ENCODE measurements around the gene RIMBP2. TPM values are rescaled to one million over a fixed set of nuclear protein-coding genes. Genes with fewer than 3 reads are reported as not detected.

Gene RIMBP2
- total and polyA plus RNA-seq, 2 experiments from 2014 or later: 0.31 to 0.37 TPM

GRCh38 chr12:130665753-130666152, 50.3 kb downstream of the RIMBP2 start:
- Histone ChIP-seq H4K20me1 (replicated peaks; ENCODE audit: insufficient read depth) (no peaks in the 10 kb centered on the region), H3K27me3 (ENCODE audit: insufficient read depth) (no peaks in the 10 kb centered on the region), H3K9me2 (ENCODE audit: insufficient read depth) (no peaks in the 10 kb centered on the region), H2AFZ (no peak overlapping the region), H3K79me2 (replicated peaks; ENCODE audit: insufficient read depth) (no peaks in the 10 kb centered on the region), H3K4me2 (no peak overlapping the region), H3K4me3 (no peak overlapping the region), H3K27ac (ENCODE audit: low read depth) (no peak overlapping the region), H3K36me3 (ENCODE audit: insufficient read depth) (no peaks in the 10 kb centered on the region), H3K4me1 (ENCODE audit: insufficient read depth) (no peaks in the 10 kb centered on the region), H3F3A (replicated peaks; ENCODE audit: low read depth) (no peaks in the 10 kb centered on the region)
- H3K9me3 Mint-ChIP-seq: peaks cover 90% of the 10 kb centered on the region
- no peak overlapping the region for H3K4me3 Mint-ChIP-seq
- DNase-seq (ENCODE audit: low spot score): no peak
- H3K36me3 Mint-ChIP-seq (ENCODE audit: low read depth): peaks cover 37% of the 10 kb centered on the region
- no peaks in the 10 kb centered on the region for H3K4me1 Mint-ChIP-seq
- no peak for TF ChIP-seq NANOG (IDR thresholded peaks at IDR 0.05; ENCODE audit: borderline replicate concordance)
- no peak for TF ChIP-seq EZH2phosphoT487 (IDR thresholded peaks at IDR 0.05; ENCODE audit: unreplicated experiment)
- TF ChIP-seq ZNF331 (CRISPR knock-in tag; IDR thresholded peaks at IDR 0.05; ENCODE audit: low read depth): no peak
- no peak for TF ChIP-seq STAT1 (IDR thresholded peaks at IDR 0.05; ENCODE audit: unreplicated experiment)
- TF ChIP-seq ZNF462 (CRISPR knock-in tag; IDR thresholded peaks at IDR 0.05): no peak
- TF ChIP-seq, protein P1, sequence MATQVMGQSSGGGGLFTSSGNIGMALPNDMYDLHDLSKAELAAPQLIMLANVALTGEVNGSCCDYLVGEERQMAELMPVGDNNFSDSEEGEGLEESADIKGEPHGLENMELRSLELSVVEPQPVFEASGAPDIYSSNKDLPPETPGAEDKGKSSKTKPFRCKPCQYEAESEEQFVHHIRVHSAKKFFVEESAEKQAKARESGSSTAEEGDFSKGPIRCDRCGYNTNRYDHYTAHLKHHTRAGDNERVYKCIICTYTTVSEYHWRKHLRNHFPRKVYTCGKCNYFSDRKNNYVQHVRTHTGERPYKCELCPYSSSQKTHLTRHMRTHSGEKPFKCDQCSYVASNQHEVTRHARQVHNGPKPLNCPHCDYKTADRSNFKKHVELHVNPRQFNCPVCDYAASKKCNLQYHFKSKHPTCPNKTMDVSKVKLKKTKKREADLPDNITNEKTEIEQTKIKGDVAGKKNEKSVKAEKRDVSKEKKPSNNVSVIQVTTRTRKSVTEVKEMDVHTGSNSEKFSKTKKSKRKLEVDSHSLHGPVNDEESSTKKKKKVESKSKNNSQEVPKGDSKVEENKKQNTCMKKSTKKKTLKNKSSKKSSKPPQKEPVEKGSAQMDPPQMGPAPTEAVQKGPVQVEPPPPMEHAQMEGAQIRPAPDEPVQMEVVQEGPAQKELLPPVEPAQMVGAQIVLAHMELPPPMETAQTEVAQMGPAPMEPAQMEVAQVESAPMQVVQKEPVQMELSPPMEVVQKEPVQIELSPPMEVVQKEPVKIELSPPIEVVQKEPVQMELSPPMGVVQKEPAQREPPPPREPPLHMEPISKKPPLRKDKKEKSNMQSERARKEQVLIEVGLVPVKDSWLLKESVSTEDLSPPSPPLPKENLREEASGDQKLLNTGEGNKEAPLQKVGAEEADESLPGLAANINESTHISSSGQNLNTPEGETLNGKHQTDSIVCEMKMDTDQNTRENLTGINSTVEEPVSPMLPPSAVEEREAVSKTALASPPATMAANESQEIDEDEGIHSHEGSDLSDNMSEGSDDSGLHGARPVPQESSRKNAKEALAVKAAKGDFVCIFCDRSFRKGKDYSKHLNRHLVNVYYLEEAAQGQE (IDR thresholded peaks at IDR 0.05; ENCODE audit: unreplicated experiment): no peak
- TF ChIP-seq POLR2AphosphoS5 (IDR thresholded peaks at IDR 0.05; ENCODE audit: low read depth): no peak
- no peak for TF ChIP-seq CREB1 (CRISPR knock-in tag; IDR thresholded peaks at IDR 0.05; ENCODE audit: low read depth)
- TF ChIP-seq, protein P2, sequence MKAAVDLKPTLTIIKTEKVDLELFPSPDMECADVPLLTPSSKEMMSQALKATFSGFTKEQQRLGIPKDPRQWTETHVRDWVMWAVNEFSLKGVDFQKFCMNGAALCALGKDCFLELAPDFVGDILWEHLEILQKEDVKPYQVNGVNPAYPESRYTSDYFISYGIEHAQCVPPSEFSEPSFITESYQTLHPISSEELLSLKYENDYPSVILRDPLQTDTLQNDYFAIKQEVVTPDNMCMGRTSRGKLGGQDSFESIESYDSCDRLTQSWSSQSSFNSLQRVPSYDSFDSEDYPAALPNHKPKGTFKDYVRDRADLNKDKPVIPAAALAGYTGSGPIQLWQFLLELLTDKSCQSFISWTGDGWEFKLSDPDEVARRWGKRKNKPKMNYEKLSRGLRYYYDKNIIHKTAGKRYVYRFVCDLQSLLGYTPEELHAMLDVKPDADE (IDR thresholded peaks at IDR 0.05): no peak
- no peak for TF ChIP-seq JUNB (IDR thresholded peaks at IDR 0.05; ENCODE audit: unreplicated experiment)
- TF ChIP-seq CTCF (conservative IDR thresholded peaks at IDR 0.05; ENCODE audit: low read depth in 2 of 2): no peak
- no peak for TF ChIP-seq EZH2 (IDR thresholded peaks at IDR 0.05; ENCODE audit: low read depth, unreplicated experiment)
- TF ChIP-seq ZNF114 (CRISPR knock-in tag; IDR thresholded peaks at IDR 0.05): no peak
- no peak for ATAC-seq
- peaks cover 2% of the 10 kb centered on the region for H3K27me3 Mint-ChIP-seq (ENCODE audit: insufficient read depth, low read depth, poor library complexity)
- no peak overlapping the region for H3K27ac Mint-ChIP-seq
